Endodermal cell (in vitro differentiated cells): ENCODE results near the gene OR8K5. TPM values are rescaled to one million over a fixed set of nuclear protein-coding genes. Genes with fewer than 3 reads are reported as not detected.
"Not testable (repeated sequence)": the region's sequence is repeated elsewhere in the genome, so short reads cannot be mapped to it uniquely, and the experiment has no call there.

ENCODE experiments used
- DNase-seq: peaks from one replicate; pipeline ENCODE4 v3.0.0-alpha.2; 2017
- H3K27ac ChIP-seq: 2 replicates; pipeline ENCODE4 v1.5.1; 2013; ENCODE audit warnings: mild to moderate bottlenecking, low read depth, low read length, moderate library complexity
- H3K27me3 ChIP-seq: 2 replicates; pipeline ENCODE4 v1.6.1; 2013; ENCODE audit warnings: mild to moderate bottlenecking, low read length, moderate library complexity; ENCODE audit not compliant: insufficient read depth, control insufficient read depth, poor library complexity, severe bottlenecking
- H3K36me3 ChIP-seq: 2 replicates; pipeline ENCODE4 v1.7.0; 2013; ENCODE audit warnings: mild to moderate bottlenecking, low read length, moderate library complexity; ENCODE audit not compliant: control insufficient read depth, insufficient read depth
- H3K4me1 ChIP-seq: one replicate; pipeline ENCODE4 v1.7.0; 2013; ENCODE audit warnings: low read length; ENCODE audit not compliant: control insufficient read depth, insufficient read depth
- H3K4me3 ChIP-seq: 2 replicates; pipeline ENCODE4 v1.5.1; 2013; ENCODE audit warnings: mild to moderate bottlenecking, low read length, moderate library complexity
- H3K9ac ChIP-seq: 2 replicates; pipeline ENCODE4 v1.6.1; 2013; ENCODE audit warnings: mild to moderate bottlenecking, low read length, moderate library complexity; ENCODE audit not compliant: poor library complexity, severe bottlenecking; ENCODE audit errors: extremely low read depth
- H3K9me3 ChIP-seq: 2 replicates; pipeline ENCODE4 v1.6.1; 2013; ENCODE audit warnings: mild to moderate bottlenecking, low read length, moderate library complexity; ENCODE audit not compliant: control insufficient read depth
- H3K27ac Mint-ChIP-seq: 2 replicates; pipeline ENCODE4 v1.8.0; 2020; ENCODE audit warnings: mixed read lengths
- H3K27me3 Mint-ChIP-seq: 2 replicates; pipeline ENCODE4 v1.8.0; 2021; ENCODE audit warnings: mild to moderate bottlenecking, mixed read lengths; ENCODE audit not compliant: insufficient read depth
- H3K36me3 Mint-ChIP-seq: 2 replicates; pipeline ENCODE4 v1.8.0; 2020; ENCODE audit warnings: low read depth, mixed read lengths
- H3K4me1 Mint-ChIP-seq: 2 replicates; pipeline ENCODE4 v1.8.0; 2020; ENCODE audit warnings: mixed read lengths
- H3K4me3 Mint-ChIP-seq: 2 replicates; pipeline ENCODE4 v1.8.0; 2020; ENCODE audit warnings: mild to moderate bottlenecking, moderate library complexity, mixed read lengths
- H3K9me3 Mint-ChIP-seq: 2 replicates; pipeline ENCODE4 v1.8.0; 2020; ENCODE audit warnings: mild to moderate bottlenecking, mixed read lengths
- CTCF ChIP-seq: fragments of 200-600 bp; sonication (generic); conservative IDR thresholded peaks from 2 replicates; pipeline ENCODE4 v1.5.0; 2021; ENCODE audit warnings: antibody characterized with exemption, mild to moderate bottlenecking
- WGBS, 2 experiments: methylation state at CpG; one replicate each; pipeline versions ENCODE4 v1.1.5 to v1.1.7; 2013; ENCODE audit warnings: missing lambda C conversion rate in 2 of 2, mixed read lengths in 1 of 2; ENCODE audit not compliant: insufficient coverage in 1 of 2, insufficient read length in 1 of 2; 5-methylcytosine and 5-hydroxymethylcytosine counted together
- total RNA-seq, 2 donors: library from RNA; stranded (reverse); fragmentation: NEBNext Ultra II Directional in 1 of 2; extraction: Animal tissue kit (Norgen Biotek cat#: 25700) in 1 of 2; gene quantifications; 2 replicates in 1 of 2; 3 replicates in 1 of 2; pipeline ENCODE4 v1.2.1, GENCODE V29; 2021

The OR8K5 gene
- total RNA-seq, 2 donors from 2014 or later = not detected

GRCh38 chr11:56152333-56152732, 7.8 kb downstream of the OR8K5 start:
- Mint-ChIP-seq H3K4me1 (no peaks in the 10 kb centered on the region), H3K36me3 (peaks cover 9% of the 10 kb centered on the region), H3K9me3 (peaks cover 25% of the 10 kb centered on the region), H3K4me3 (no peak overlapping the region), H3K27ac (no peak overlapping the region), H3K27me3 (no peaks in the 10 kb centered on the region)
- WGBS, 2 experiments = 93 to 100% methylated on average over 5 to 15 of the region's 15 CpGs
- no peaks in the 10 kb centered on the region for H3K4me1 ChIP-seq
- H3K27ac ChIP-seq = no peak overlapping the region
- H3K4me3 ChIP-seq = peak overlapping the region; percentile 62
- H3K36me3 ChIP-seq = no peaks in the 10 kb centered on the region
- H3K27me3 ChIP-seq = no peaks in the 10 kb centered on the region
- no peak for DNase-seq
- TF ChIP-seq CTCF = no peak
- peaks cover 40% of the 10 kb centered on the region for H3K9me3 ChIP-seq
- H3K9ac ChIP-seq = no peak overlapping the region

GRCh38 chr11:56151376-56151775, 8.7 kb downstream of the OR8K5 start:
- H3K36me3 ChIP-seq = no peaks in the 10 kb centered on the region
- TF ChIP-seq CTCF = no peak
- H3K4me1 Mint-ChIP-seq = no peaks in the 10 kb centered on the region
- peaks cover 9% of the 10 kb centered on the region for H3K36me3 Mint-ChIP-seq
- no peaks in the 10 kb centered on the region for H3K27me3 Mint-ChIP-seq
- H3K4me1 ChIP-seq = no peaks in the 10 kb centered on the region
- peaks cover 25% of the 10 kb centered on the region for H3K9me3 Mint-ChIP-seq
- H3K4me3 Mint-ChIP-seq = no peak overlapping the region
- H3K27me3 ChIP-seq = no peaks in the 10 kb centered on the region
- no peak overlapping the region for H3K27ac Mint-ChIP-seq
- peak overlapping the region; percentile 62 for H3K4me3 ChIP-seq
- no peak overlapping the region for H3K27ac ChIP-seq
- 93 to 100% methylated on average over 1 of the region's 1 CpG for WGBS, 2 experiments
- H3K9ac ChIP-seq = no peak overlapping the region
- peaks cover 40% of the 10 kb centered on the region for H3K9me3 ChIP-seq
- no peak for DNase-seq

- not testable (repeated sequence) for DNase-seq, H3K36me3 Mint-ChIP-seq, H3K9me3 ChIP-seq, H3K4me3 Mint-ChIP-seq, H3K27ac Mint-ChIP-seq, H3K9ac ChIP-seq, H3K4me1 Mint-ChIP-seq, H3K4me3 ChIP-seq, H3K27ac ChIP-seq, H3K27me3 Mint-ChIP-seq, H3K36me3 ChIP-seq, H3K4me1 ChIP-seq, H3K27me3 ChIP-seq
- 89 to 100% methylated on average over 3 to 20 of the region's 30 CpGs for WGBS, 2 experiments
- H3K9me3 Mint-ChIP-seq = peaks cover 11% of the 10 kb centered on the region
These were observed 16.4 kb downstream of the OR8K5 start for GRCh38 chr11:56143681-56144080.

GRCh38 chr11:56140151-56140661, 19.9 kb downstream of the OR8K5 start, which contains the start of gene OR8J3:
TSS of gene OR8J3 (minus strand) at chr11:56140201. CDS start at chr11:56137718, 2,483 bp downstream.
- no peaks in the 10 kb centered on the region for H3K4me1 Mint-ChIP-seq
- no peak within 1 kb of the TSS for H3K4me3 Mint-ChIP-seq
- Histone ChIP-seq H3K36me3 (no peaks in the 10 kb centered on the region), H3K27me3 (no peaks in the 10 kb centered on the region), H3K9ac (no peak within 1 kb of the TSS), H3K27ac (no peak within 1 kb of the TSS), H3K4me1 (no peaks in the 10 kb centered on the region), H3K4me3 (no peak within 1 kb of the TSS), H3K9me3 (no peaks in the 10 kb centered on the region)
- H3K27ac Mint-ChIP-seq = no peak within 1 kb of the TSS
- TF ChIP-seq CTCF = no peak
- no peaks in the 10 kb centered on the region for H3K27me3 Mint-ChIP-seq
- H3K36me3 Mint-ChIP-seq = no peaks in the 10 kb centered on the region
- no peak for DNase-seq
- peaks cover 11% of the 10 kb centered on the region for H3K9me3 Mint-ChIP-seq
